ENCODE measurements around the gene POU2F2.

- TF ChIP-seq CTCF (IDR thresholded peaks at IDR 0.05) (no peak), POLR2A (IDR thresholded peaks at IDR 0.05) (no peak), POLR2AphosphoS5 (IDR thresholded peaks at IDR 0.05) (no peak)
Observed at GRCh38 chr19:42079276-42079669, 53.0 kb downstream of the POU2F2 start.
